ENCODE data around the gene SPSB4. TPM values are rescaled to one million over a fixed set of nuclear protein-coding genes. Genes with fewer than 3 reads are reported as not detected.

SPSB4 gene
- total and polyA plus RNA-seq, 2 of the 13 experiments (the other 11 are each of a cell fraction or from before 2014, with no cell fraction given): not detected

- TF ChIP-seq ZNF614 (CRISPR knock-in tag; IDR thresholded peaks at IDR 0.05; ENCODE audit: borderline replicate concordance): no peak
- TF ChIP-seq FOXP1 (IDR thresholded peaks at IDR 0.05): no peak
- TF ChIP-seq FOXP1 (CRISPR knock-in tag; IDR thresholded peaks at IDR 0.05): peak; percentile 66
- TF ChIP-seq FOXK1 (CRISPR knock-in tag; IDR thresholded peaks at IDR 0.05; ENCODE audit: borderline replicate concordance, low read depth): peak; percentile 73; the same call in 1 of the 2 replicates
- TF ChIP-seq ZFX (CRISPR knock-in tag; IDR thresholded peaks at IDR 0.05; ENCODE audit: low read depth): peak; percentile 58
- TF ChIP-seq BCL6 (CRISPR knock-in tag; IDR thresholded peaks at IDR 0.05): peak; percentile 80
- TF ChIP-seq XRCC5 (optimal IDR thresholded peaks at IDR 0.05; ENCODE audit: low read length): peak; percentile 20
- 0 out of 2 replicates have a peak, but pooled peaks have one; percentile 43 for TF ChIP-seq CBX5 (CRISPR knock-in tag; IDR thresholded peaks at IDR 0.05; ENCODE audit: borderline replicate concordance)
- peak; percentile 16; the same call in 1 of the 2 replicates for TF ChIP-seq ZNF747 (CRISPR knock-in tag; IDR thresholded peaks at IDR 0.05; ENCODE audit: borderline replicate concordance)
Observed at GRCh38 chr3:141147657-141148056, 96.5 kb downstream of the SPSB4 start (continued).

DNA sequence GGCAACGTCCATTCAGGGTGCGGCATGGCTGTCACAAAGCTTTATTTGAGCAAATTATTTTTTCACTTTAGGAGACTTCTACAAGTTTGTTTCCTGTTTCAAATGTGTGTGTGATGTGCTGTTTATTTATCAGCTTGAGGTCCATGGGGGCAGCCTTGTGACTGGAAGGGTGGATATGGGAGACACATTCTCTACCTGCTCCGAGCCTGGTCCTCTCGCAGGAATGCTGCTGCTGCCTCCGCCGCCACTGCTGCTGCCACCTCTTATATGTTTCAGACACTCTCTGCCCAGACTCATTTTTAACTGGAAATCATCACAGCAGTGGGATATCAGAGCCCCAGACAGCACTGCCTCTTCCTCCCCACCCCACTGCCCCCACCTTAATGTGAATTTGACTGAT, 97.0 kb downstream of the SPSB4 start:
- H3K27me3 ChIP-seq (ENCODE audit: control insufficient read depth in 1 of 2, insufficient read depth in 2 of 2, low read length in 2 of 2): no peaks in the 10 kb centered on the region
- no peaks in the 10 kb centered on the region for H4K20me1 ChIP-seq (ENCODE audit: insufficient read depth, low read length)
- H3K4me3 ChIP-seq (replicated peaks in 1 of 3; ENCODE audit: insufficient read depth in 1 of 3, low read depth in 2 of 3, low read length in 3 of 3): peak overlapping the region in 1 of 3 experiments; percentile 32; a peak in 1 of 6 replicates
- POLR2A ChIA-PET: no interaction called here
- H3K27ac ChIP-seq (ENCODE audit: extremely low read length, insufficient read depth, low read length): no peak overlapping the region
- DNase-seq (ENCODE audit: low spot score) (no peak), ATAC-seq (peak; percentile 30), FAIRE-seq (no peak)
- H3K36me3 ChIP-seq (replicated peaks in 1 of 2; ENCODE audit: control insufficient read depth in 1 of 2, insufficient read depth in 2 of 2, low read length in 2 of 2): no peaks in the 10 kb centered on the region
- TF ChIP-seq, protein P1, sequence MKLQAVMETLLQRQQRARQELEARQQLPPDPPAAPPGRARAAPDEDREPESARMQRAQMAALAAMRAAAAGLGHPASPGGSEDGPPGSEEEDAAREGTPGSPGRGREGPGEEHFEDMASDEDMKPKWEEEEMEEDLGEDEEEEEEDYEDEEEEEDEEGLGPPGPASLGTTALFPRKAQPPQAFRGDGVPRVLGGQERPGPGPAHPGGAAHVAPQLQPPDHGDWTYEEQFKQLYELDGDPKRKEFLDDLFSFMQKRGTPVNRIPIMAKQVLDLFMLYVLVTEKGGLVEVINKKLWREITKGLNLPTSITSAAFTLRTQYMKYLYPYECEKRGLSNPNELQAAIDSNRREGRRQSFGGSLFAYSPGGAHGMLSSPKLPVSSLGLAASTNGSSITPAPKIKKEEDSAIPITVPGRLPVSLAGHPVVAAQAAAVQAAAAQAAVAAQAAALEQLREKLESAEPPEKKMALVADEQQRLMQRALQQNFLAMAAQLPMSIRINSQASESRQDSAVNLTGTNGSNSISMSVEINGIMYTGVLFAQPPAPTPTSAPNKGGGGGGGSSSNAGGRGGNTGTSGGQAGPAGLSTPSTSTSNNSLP (IDR thresholded peaks at IDR 0.05; ENCODE audit: low read depth, low read length): no peak
- TF ChIP-seq ZNF7 (CRISPR knock-in tag; IDR thresholded peaks at IDR 0.05) (peak; percentile 89), ZBTB25 (CRISPR knock-in tag; IDR thresholded peaks at IDR 0.05) (0 out of 2 replicates have a peak, but pooled peaks have one; percentile 2)
- H3K4me1 ChIP-seq (ENCODE audit: insufficient read depth, low read length): peaks cover 27% of the 10 kb centered on the region
- no peaks in the 10 kb centered on the region for H3K9me3 ChIP-seq (ENCODE audit: low read length)
- H3K79me2 ChIP-seq (ENCODE audit: insufficient read depth, low read length): no peaks in the 10 kb centered on the region
- in situ Hi-C loops (cut with HindIII; ENCODE audit: extremely low pct_ligation_motif_present, low pct_unique_long_range_greater_than_20kb): no loop called here
- intact Hi-C loops (cut with micrococcal nuclease; ENCODE audit: unreplicated experiment): no loop called here
- CTCF ChIA-PET (ENCODE audit: low intra/inter-chr PET ratio, low total read pairs): no interaction called here
- no peak overlapping the region for H2AFZ ChIP-seq (ENCODE audit: low read length)
- peak overlapping the region; percentile 61 for H3K4me2 ChIP-seq (ENCODE audit: low read depth, low read length)
- H3K9ac ChIP-seq (ENCODE audit: insufficient read depth, low read depth, low read length): no peak overlapping the region
- 45% methylated on average over 6 of the region's 6 CpGs for WGBS (ENCODE audit: low lambda C conversion rate)
- BruUV-seq (replicated peaks): no TSS peak
